Gastrocnemius medialis (tissue), 4 donors: ENCODE results near the gene MYO1F. TPM values are rescaled to one million over a fixed set of nuclear protein-coding genes. Genes with fewer than 3 reads are reported as not detected.

ENCODE experiments used
- ATAC-seq, 2 donors: fragments of 150-250 bp; one replicate each; pipeline ENCODE4 v1.9.1; 2016
- DNase-seq, 2 donors: peaks; one replicate each; pipeline ENCODE4 v3.0.0-alpha.2; 2019
- H3K27ac ChIP-seq, 4 donors: fragments of 200-600 bp; sonication (generic); 1 replicate in 1 of 4; 2 replicates in 3 of 4; pipeline ENCODE4 v1.5.1; 2016 to 2018; ENCODE audit warnings: mild to moderate bottlenecking in 2 of 4, moderate library complexity in 1 of 4
- H3K27me3 ChIP-seq, 3 donors: fragments of 200-600 bp; sonication (generic) in 2 of 3; 1 replicate in 1 of 3; 2 replicates in 2 of 3; pipeline versions ENCODE4 v1.5.1 to v1.6.0; 2016 to 2019; ENCODE audit warnings: mild to moderate bottlenecking in 1 of 3, moderate library complexity in 1 of 3
- H3K36me3 ChIP-seq, 2 donors: fragments of 200-600 bp; sonication (generic) in 1 of 2; one replicate each; pipeline ENCODE4 v1.5.1; 2017 to 2018
- H3K4me1 ChIP-seq, 2 donors: fragments of 200-600 bp; sonication (generic) in 1 of 2; one replicate each; pipeline ENCODE4 v1.5.1; 2016 to 2017; ENCODE audit warnings: mild to moderate bottlenecking in 2 of 2
- H3K4me3 ChIP-seq, 4 donors: fragments of 200-600 bp; sonication (generic) in 3 of 4; 1 replicate in 1 of 4; 2 replicates in 3 of 4; pipeline ENCODE4 v1.5.1; 2016 to 2019; ENCODE audit warnings: mild to moderate bottlenecking in 2 of 4
- H3K9me3 ChIP-seq, 3 donors: fragments of 200-600 bp; sonication (generic) in 2 of 3; 1 replicate in 1 of 3; 2 replicates in 2 of 3; pipeline ENCODE4 v1.5.1; 2016 to 2019
- POLR2A ChIP-seq, 2 donors: fragments of 450-650 bp; IDR thresholded peaks; one replicate each; pipeline ENCODE4 v1.6.1; 2017; ENCODE audit warnings: antibody characterized with exemption in 2 of 2, mild to moderate bottlenecking in 2 of 2, moderate library complexity in 2 of 2
- in situ Hi-C, 4 donors: fragments of 200-750 bp; cut with MboI; loops; one replicate each; pipeline versions ENCODE4 v1.15.0 to v1.8.0; 2017; ENCODE audit warnings: low sequenced_read_pairs in 4 of 4
- intact Hi-C: fragments of 100-400 bp; cut with DNase I; formaldehyde crosslinking; loops from one replicate; pipeline ENCODE4 v1.15.1; 2023; ENCODE audit warnings: low total_unique reads
- total RNA-seq, 4 donors: library from RNA; depleted of rRNA; stranded (reverse); fragments of >200 nt; gene quantifications; one replicate each; pipeline versions ENCODE4 v1.1.0 to v1.2.3, GENCODE V29; 2016
- TF ChIP-seq, protein P1 (sequence below), 5 experiments: fragments of 450-650 bp in 3 of 5; fragments of 200-600 bp in 2 of 5; sonication (generic) in 2 of 5; IDR thresholded peaks in 4 of 5; conservative IDR thresholded peaks in 1 of 5; 1 replicate in 4 of 5; 2 replicates in 1 of 5; pipeline ENCODE4 v1.5.1; 2016 to 2019; ENCODE audit warnings: antibody characterized with exemption in 5 of 5, mild to moderate bottlenecking in 3 of 5, moderate library complexity in 3 of 5

Gene MYO1F
- total RNA-seq, 4 donors from 2014 or later = 0.24 to 4.0 (median 1.8) TPM

DNA sequence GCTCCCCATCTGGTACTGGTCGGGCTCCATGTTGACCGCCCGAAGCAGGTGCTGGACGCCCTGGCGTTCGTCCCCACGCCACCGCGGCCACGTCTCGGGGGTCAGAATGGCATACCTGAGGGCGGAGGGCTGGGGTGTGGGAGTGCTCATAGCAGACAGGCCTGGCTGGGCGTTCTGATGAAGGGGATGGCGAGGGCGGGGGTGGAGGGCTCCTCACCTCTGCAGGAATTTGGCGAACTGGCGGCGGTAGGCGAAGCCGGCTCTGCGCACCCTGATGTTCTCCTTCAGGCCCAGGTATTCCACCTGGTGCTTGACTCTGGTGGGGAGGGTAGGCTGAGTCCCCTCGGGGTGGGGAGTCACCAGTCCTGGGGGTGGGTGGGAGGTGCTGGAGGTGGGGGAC is 41.0 kb downstream of the MYO1F start:
- ATAC-seq = no peak
- no peaks in the 10 kb centered on the region for H3K4me1 ChIP-seq
- DNase-seq = no peak
- no peaks in the 10 kb centered on the region for H3K9me3 ChIP-seq
- no peaks in the 10 kb centered on the region for H3K36me3 ChIP-seq
- H3K27me3 ChIP-seq = no peaks in the 10 kb centered on the region
- no peak overlapping the region for H3K27ac ChIP-seq
- no peak for TF ChIP-seq POLR2A (IDR thresholded peaks at IDR 0.05)
- TF ChIP-seq, protein P1, sequence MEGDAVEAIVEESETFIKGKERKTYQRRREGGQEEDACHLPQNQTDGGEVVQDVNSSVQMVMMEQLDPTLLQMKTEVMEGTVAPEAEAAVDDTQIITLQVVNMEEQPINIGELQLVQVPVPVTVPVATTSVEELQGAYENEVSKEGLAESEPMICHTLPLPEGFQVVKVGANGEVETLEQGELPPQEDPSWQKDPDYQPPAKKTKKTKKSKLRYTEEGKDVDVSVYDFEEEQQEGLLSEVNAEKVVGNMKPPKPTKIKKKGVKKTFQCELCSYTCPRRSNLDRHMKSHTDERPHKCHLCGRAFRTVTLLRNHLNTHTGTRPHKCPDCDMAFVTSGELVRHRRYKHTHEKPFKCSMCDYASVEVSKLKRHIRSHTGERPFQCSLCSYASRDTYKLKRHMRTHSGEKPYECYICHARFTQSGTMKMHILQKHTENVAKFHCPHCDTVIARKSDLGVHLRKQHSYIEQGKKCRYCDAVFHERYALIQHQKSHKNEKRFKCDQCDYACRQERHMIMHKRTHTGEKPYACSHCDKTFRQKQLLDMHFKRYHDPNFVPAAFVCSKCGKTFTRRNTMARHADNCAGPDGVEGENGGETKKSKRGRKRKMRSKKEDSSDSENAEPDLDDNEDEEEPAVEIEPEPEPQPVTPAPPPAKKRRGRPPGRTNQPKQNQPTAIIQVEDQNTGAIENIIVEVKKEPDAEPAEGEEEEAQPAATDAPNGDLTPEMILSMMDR (IDR thresholded peaks at IDR 0.05 in 4 of 5, conservative IDR thresholded peaks at IDR 0.05 in 1 of 5) = no peak
- intact Hi-C loops (no loop called here), in situ Hi-C loops (no loop called here)
- H3K4me3 ChIP-seq = no peak overlapping the region

DNA sequence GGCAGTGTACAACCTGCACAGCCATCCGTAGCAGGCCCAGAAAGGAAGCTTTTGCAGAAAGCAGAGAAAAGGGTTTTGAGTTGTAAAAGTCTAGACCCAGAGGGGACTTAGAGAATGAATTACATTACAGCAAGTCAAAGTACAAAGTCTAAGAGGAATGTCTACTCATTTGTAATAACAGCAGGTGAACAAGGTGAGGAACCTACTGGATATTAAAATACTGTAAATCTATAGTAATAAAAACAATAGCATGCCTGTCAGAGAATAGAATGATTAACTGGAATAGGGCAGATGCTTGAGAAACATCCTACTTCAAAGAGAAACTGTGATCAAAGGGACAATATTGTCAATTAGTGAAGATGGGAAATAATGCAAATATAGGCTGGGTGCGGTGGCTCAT is 45.0 kb downstream of the MYO1F start:
- intact Hi-C loops = no loop called here
- Histone ChIP-seq H3K9me3 (no peaks in the 10 kb centered on the region), H3K27me3 (peaks cover 0 to 3% (median 0%) of the 10 kb centered on the region in 3 donors), H3K27ac (no peak overlapping the region), H3K36me3 (no peaks in the 10 kb centered on the region), H3K4me3 (no peak overlapping the region), H3K4me1 (no peaks in the 10 kb centered on the region)
- ATAC-seq (no peak), DNase-seq (no peak)
- in situ Hi-C loops = no loop called here
- TF ChIP-seq, protein P1 (IDR thresholded peaks at IDR 0.05 in 4 of 5, conservative IDR thresholded peaks at IDR 0.05 in 1 of 5) = no peak
- TF ChIP-seq POLR2A (IDR thresholded peaks at IDR 0.05) = no peak

DNA sequence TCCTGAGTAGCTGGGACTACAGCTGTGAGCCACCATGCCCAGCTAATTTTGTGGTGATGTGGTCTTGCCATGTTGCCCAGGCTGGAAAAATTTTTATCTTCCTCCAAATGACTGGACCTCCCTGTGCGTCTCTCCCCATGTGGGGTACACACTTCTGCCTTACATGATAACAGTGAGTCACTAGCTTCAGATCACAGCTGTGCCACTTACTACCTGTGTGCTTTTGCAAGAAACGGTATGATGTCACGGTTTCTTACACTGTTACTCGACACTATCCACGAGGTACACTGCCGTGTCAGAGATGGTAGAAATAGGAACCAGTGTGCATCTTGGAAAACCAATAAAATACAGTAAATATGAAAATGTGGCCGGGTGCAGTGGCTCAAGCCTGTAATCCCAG is 45.8 kb downstream of the MYO1F start:
- DNase-seq (no peak), ATAC-seq (no peak)
- Histone ChIP-seq H3K4me1 (peaks cover 0 to 1% of the 10 kb centered on the region in 2 donors), H3K4me3 (no peak overlapping the region), H3K36me3 (no peaks in the 10 kb centered on the region), H3K9me3 (no peaks in the 10 kb centered on the region), H3K27me3 (peaks cover 0 to 7% (median 0%) of the 10 kb centered on the region in 3 donors), H3K27ac (no peak overlapping the region)
- in situ Hi-C loops (no loop called here), intact Hi-C loops (no loop called here)
- no peak for TF ChIP-seq POLR2A (IDR thresholded peaks at IDR 0.05)
- TF ChIP-seq, protein P1 (IDR thresholded peaks at IDR 0.05 in 4 of 5, conservative IDR thresholded peaks at IDR 0.05 in 1 of 5) = no peak

DNA sequence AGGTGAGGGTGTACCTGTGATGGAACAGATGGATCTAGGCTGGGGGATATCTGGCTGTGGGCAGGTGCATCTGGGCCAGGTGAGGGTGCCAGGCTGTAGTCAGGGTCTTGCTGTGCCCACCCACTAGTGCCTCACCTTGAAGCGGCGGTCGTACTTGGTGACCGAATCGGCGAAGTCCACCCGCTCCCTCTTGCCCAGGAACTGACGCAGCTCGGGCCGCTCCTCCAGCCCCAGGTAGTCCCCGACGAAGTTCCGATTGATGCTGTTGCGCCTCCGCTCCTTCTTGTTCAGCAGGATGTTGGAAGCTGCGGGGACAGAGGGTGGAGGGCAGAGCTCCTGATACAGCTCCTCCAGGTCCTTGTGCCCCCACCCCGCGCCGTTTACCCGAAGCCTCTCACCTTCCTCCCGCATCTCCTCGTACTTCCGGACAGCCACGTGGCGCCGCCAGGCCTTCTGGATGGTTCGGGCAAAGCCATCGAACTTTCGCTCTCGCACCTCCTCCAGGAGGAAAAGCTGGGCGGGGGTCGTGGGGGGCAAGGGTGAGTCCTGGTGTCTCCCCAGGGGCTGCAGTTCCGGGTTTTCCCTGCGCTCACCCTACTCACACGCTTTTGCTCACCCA is 47.1 kb downstream of the MYO1F start:
- TF ChIP-seq POLR2A (IDR thresholded peaks at IDR 0.05) = no peak
- TF ChIP-seq, protein P1 (IDR thresholded peaks at IDR 0.05 in 4 of 5, conservative IDR thresholded peaks at IDR 0.05 in 1 of 5) = no peak
- intact Hi-C loops = no loop called here
- DNase-seq (no peak), ATAC-seq (no peak)
- Histone ChIP-seq H3K4me3 (no peak overlapping the region), H3K36me3 (no peaks in the 10 kb centered on the region), H3K27ac (no peak overlapping the region), H3K4me1 (peaks cover 0 to 7% of the 10 kb centered on the region in 2 donors), H3K27me3 (peaks cover 0 to 12% (median 5%) of the 10 kb centered on the region in 3 donors), H3K9me3 (no peaks in the 10 kb centered on the region)
- in situ Hi-C loops = no loop called here
